ENCODE data around the gene POP7.
"Not testable (repeated sequence)": the region's sequence is repeated elsewhere in the genome, so short reads cannot be mapped to it uniquely, and the experiment has no call there.

Gene POP7
- total RNA-seq = 7.1 reads per million, percentile 26 among the genes with 10 or more reads in this experiment

GRCh38 chr7:100705753-100706671, at the start of gene POP7:
POP7 (plus strand) TSS chr7:100706121; CDS start chr7:100706831, 710 bp downstream.
- peak; percentile 98 for DNase-seq

GRCh38 chr7:100662194-100662776, 43.6 kb upstream of the POP7 start:
- DNase-seq = not testable (repeated sequence)

- DNase-seq = no peak
These were observed 40.7 kb upstream of the POP7 start for GRCh38 chr7:100665168-100665726.

GRCh38 chr7:100667331-100668068, 38.4 kb upstream of the POP7 start:
- DNase-seq = no peak

GRCh38 chr7:100668069-100668449, 37.9 kb upstream of the POP7 start:
- no peak for DNase-seq

- not testable (repeated sequence) for DNase-seq
These were observed 36.8 kb upstream of the POP7 start for GRCh38 chr7:100669106-100669505.

GRCh38 chr7:100670074-100670473, 35.8 kb upstream of the POP7 start:
- no peak for DNase-seq

- DNase-seq = no peak
These were observed 34.3 kb upstream of the POP7 start for GRCh38 chr7:100671353-100672327.

GRCh38 chr7:100673302-100673941, 32.5 kb upstream of the POP7 start, which contains the start of gene GNB2:
GNB2 (plus strand) TSS chr7:100673740; CDS start chr7:100676266, 2,526 bp downstream.
- peak; percentile 94 for DNase-seq

- DNase-seq = no peak
These were observed 31.9 kb upstream of the POP7 start for GRCh38 chr7:100673942-100674410.

GRCh38 chr7:100674411-100675104, 31.4 kb upstream of the POP7 start:
- DNase-seq = no peak

- no peak for DNase-seq
These were observed 30.8 kb upstream of the POP7 start for GRCh38 chr7:100675105-100675451.

GRCh38 chr7:100675581-100676350, 30.2 kb upstream of the POP7 start:
- peak; percentile 96 for DNase-seq

- no peak for DNase-seq
These were observed 29.2 kb upstream of the POP7 start for GRCh38 chr7:100676501-100677306.

- DNase-seq = no peak
These were observed 28.3 kb upstream of the POP7 start for GRCh38 chr7:100677308-100678267.

GRCh38 chr7:100678291-100678984, 27.5 kb upstream of the POP7 start:
- no peak for DNase-seq

All from effector CD4-positive, alpha-beta T cell (primary cell).